ENCODE data around the gene ATP9B. TPM values are rescaled to one million over a fixed set of nuclear protein-coding genes. Genes with fewer than 3 reads are reported as not detected.

The ATP9B gene
- total RNA-seq, 2 donors from 2014 or later: 29.1 to 38.1 TPM

- Mint-ChIP-seq H3K27me3 (ENCODE audit: insufficient read depth) (no peaks in the 10 kb centered on the region), H3K4me3 (no peak overlapping the region), H3K9me3 (peaks cover 25% of the 10 kb centered on the region), H3K4me1 (no peaks in the 10 kb centered on the region), H3K27ac (no peak overlapping the region), H3K36me3 (ENCODE audit: low read depth) (peaks cover 41% of the 10 kb centered on the region)
- H3K9me3 ChIP-seq (ENCODE audit: control insufficient read depth, low read length): peaks cover 9% of the 10 kb centered on the region
- 94% methylated on average over 8 to 10 of the region's 10 CpGs for WGBS, 2 experiments (ENCODE audit: insufficient coverage in 1 of 2, insufficient read length in 1 of 2)
- no peak for DNase-seq
- H3K27ac ChIP-seq (ENCODE audit: low read depth, low read length): no peak overlapping the region
- TF ChIP-seq, protein P1, sequence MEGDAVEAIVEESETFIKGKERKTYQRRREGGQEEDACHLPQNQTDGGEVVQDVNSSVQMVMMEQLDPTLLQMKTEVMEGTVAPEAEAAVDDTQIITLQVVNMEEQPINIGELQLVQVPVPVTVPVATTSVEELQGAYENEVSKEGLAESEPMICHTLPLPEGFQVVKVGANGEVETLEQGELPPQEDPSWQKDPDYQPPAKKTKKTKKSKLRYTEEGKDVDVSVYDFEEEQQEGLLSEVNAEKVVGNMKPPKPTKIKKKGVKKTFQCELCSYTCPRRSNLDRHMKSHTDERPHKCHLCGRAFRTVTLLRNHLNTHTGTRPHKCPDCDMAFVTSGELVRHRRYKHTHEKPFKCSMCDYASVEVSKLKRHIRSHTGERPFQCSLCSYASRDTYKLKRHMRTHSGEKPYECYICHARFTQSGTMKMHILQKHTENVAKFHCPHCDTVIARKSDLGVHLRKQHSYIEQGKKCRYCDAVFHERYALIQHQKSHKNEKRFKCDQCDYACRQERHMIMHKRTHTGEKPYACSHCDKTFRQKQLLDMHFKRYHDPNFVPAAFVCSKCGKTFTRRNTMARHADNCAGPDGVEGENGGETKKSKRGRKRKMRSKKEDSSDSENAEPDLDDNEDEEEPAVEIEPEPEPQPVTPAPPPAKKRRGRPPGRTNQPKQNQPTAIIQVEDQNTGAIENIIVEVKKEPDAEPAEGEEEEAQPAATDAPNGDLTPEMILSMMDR (conservative IDR thresholded peaks at IDR 0.05): no peak
- no peak overlapping the region for H3K4me3 ChIP-seq (ENCODE audit: low read length)
- no peaks in the 10 kb centered on the region for H3K36me3 ChIP-seq (ENCODE audit: control insufficient read depth, insufficient read depth, low read length)
- H3K4me1 ChIP-seq (ENCODE audit: control insufficient read depth, insufficient read depth, low read length): no peaks in the 10 kb centered on the region
- H3K27me3 ChIP-seq (ENCODE audit: control insufficient read depth, insufficient read depth, low read length, poor library complexity, severe bottlenecking): no peaks in the 10 kb centered on the region
- no peak overlapping the region for H3K9ac ChIP-seq (ENCODE audit: extremely low read depth, low read length, poor library complexity, severe bottlenecking)
These were observed 225.0 kb downstream of the ATP9B start for GRCh38 chr18:79294235-79294634.

- peaks cover 13% of the 10 kb centered on the region for H3K36me3 Mint-ChIP-seq (ENCODE audit: low read depth)
- 91% methylated on average over 2 of the region's 2 CpGs; no CpG with 5 or more reads in 1 of the 2 experiments for WGBS, 2 experiments (ENCODE audit: insufficient coverage in 1 of 2, insufficient read length in 1 of 2)
- peak overlapping the region; percentile 23 for H3K27ac Mint-ChIP-seq
- Histone ChIP-seq H3K27ac (ENCODE audit: low read depth, low read length) (no peak overlapping the region), H3K4me3 (ENCODE audit: low read length) (no peak overlapping the region), H3K27me3 (ENCODE audit: control insufficient read depth, insufficient read depth, low read length, poor library complexity, severe bottlenecking) (no peaks in the 10 kb centered on the region), H3K36me3 (ENCODE audit: control insufficient read depth, insufficient read depth, low read length) (peaks cover 9% of the 10 kb centered on the region), H3K9me3 (ENCODE audit: control insufficient read depth, low read length) (no peaks in the 10 kb centered on the region), H3K4me1 (ENCODE audit: control insufficient read depth, insufficient read depth, low read length) (no peaks in the 10 kb centered on the region), H3K9ac (ENCODE audit: extremely low read depth, low read length, poor library complexity, severe bottlenecking) (no peak overlapping the region)
- no peak overlapping the region for H3K4me3 Mint-ChIP-seq
- TF ChIP-seq, protein P1 (conservative IDR thresholded peaks at IDR 0.05): no peak
- no peaks in the 10 kb centered on the region for H3K9me3 Mint-ChIP-seq
- no peaks in the 10 kb centered on the region for H3K4me1 Mint-ChIP-seq
- H3K27me3 Mint-ChIP-seq (ENCODE audit: insufficient read depth): no peaks in the 10 kb centered on the region
- DNase-seq: no peak
These were observed 230.1 kb downstream of the ATP9B start for GRCh38 chr18:79299272-79299671.

DNA sequence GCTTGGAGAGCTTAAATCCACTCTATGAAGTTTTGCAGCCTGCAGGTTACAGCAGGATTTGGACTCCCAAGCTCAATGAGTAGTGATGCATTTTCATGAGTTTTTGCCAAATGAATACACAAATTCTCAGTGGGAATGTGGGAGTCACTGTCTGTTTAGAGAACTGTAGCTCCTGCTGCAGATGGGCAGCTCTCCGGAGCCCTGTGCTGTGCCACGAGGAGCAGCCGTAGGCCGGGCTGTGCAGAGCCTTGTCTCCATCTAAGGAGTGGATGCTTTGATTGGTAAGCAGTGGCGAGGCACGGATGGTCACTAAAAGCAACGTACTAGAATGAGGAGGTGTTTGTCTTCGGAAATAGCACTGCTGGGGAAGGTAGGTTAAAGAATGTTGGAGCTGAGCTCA is 230.5 kb downstream of the ATP9B start:
- WGBS, 2 experiments (ENCODE audit: insufficient coverage in 1 of 2, insufficient read length in 1 of 2): 88 to 95% methylated on average over 4 to 8 of the region's 8 CpGs
- no peak overlapping the region for H3K4me3 Mint-ChIP-seq
- no peak overlapping the region for H3K9ac ChIP-seq (ENCODE audit: extremely low read depth, low read length, poor library complexity, severe bottlenecking)
- H3K27me3 ChIP-seq (ENCODE audit: control insufficient read depth, insufficient read depth, low read length, poor library complexity, severe bottlenecking): no peaks in the 10 kb centered on the region
- H3K9me3 Mint-ChIP-seq: no peaks in the 10 kb centered on the region
- no peak overlapping the region for H3K27ac ChIP-seq (ENCODE audit: low read depth, low read length)
- DNase-seq: no peak
- peaks cover 11% of the 10 kb centered on the region for H3K36me3 Mint-ChIP-seq (ENCODE audit: low read depth)
- no peaks in the 10 kb centered on the region for H3K9me3 ChIP-seq (ENCODE audit: control insufficient read depth, low read length)
- peaks cover 11% of the 10 kb centered on the region for H3K36me3 ChIP-seq (ENCODE audit: control insufficient read depth, insufficient read depth, low read length)
- no peak overlapping the region for H3K4me3 ChIP-seq (ENCODE audit: low read length)
- H3K27ac Mint-ChIP-seq: peak overlapping the region; percentile 6
- TF ChIP-seq, protein P1 (conservative IDR thresholded peaks at IDR 0.05): no peak
- H3K27me3 Mint-ChIP-seq (ENCODE audit: insufficient read depth): no peaks in the 10 kb centered on the region
- no peaks in the 10 kb centered on the region for H3K4me1 Mint-ChIP-seq
- H3K4me1 ChIP-seq (ENCODE audit: control insufficient read depth, insufficient read depth, low read length): no peaks in the 10 kb centered on the region

Data from endodermal cell (in vitro differentiated cells).